Right atrium auricular region (tissue), 2 donors: ENCODE measurements around the gene FCRL2. TPM values are rescaled to one million over a fixed set of nuclear protein-coding genes. Genes with fewer than 3 reads are reported as not detected.
"Not testable (repeated sequence)": the region's sequence is repeated elsewhere in the genome, so short reads cannot be mapped to it uniquely, and the experiment has no call there.

Source experiments
- DNase-seq: peaks from one replicate; pipeline ENCODE4 v3.0.0-alpha.2; 2019; ENCODE audit warnings: low spot score
- H3K27ac ChIP-seq, 2 donors: fragments of 200-600 bp; sonication (generic); 1 replicate in 1 of 2; 2 replicates in 1 of 2; pipeline ENCODE4 v1.5.1; 2016 to 2019
- H3K27me3 ChIP-seq, 2 donors: fragments of 200-600 bp; sonication (generic); one replicate each; pipeline versions ENCODE4 v1.5.1 to v1.6.0; 2017 to 2019
- H3K36me3 ChIP-seq: fragments of 200-600 bp; sonication (generic); one replicate; pipeline ENCODE4 v1.5.1; 2016
- H3K4me1 ChIP-seq, 2 donors: fragments of 200-600 bp; sonication (generic); one replicate each; pipeline versions ENCODE4 v1.5.1 to v1.6.0; 2017 to 2019
- H3K4me3 ChIP-seq, 2 donors: fragments of 200-600 bp; sonication (generic); 1 replicate in 1 of 2; 2 replicates in 1 of 2; pipeline ENCODE4 v1.5.1; 2017 to 2019; ENCODE audit warnings: mild to moderate bottlenecking in 1 of 2, moderate library complexity in 1 of 2
- H3K9me3 ChIP-seq, 2 donors: fragments of 200-600 bp; sonication (generic); one replicate each; pipeline ENCODE4 v1.5.1; 2019
- total RNA-seq, 2 donors: library from RNA; depleted of rRNA; stranded (reverse); fragments of >200 nt; gene quantifications; one replicate each; pipeline ENCODE4 v1.1.0, GENCODE V29; 2016
- TF ChIP-seq, protein P1 (sequence below), 2 donors: fragments of 200-600 bp; sonication (generic); IDR thresholded peaks; one replicate each; pipeline ENCODE4 v1.5.1; 2019; ENCODE audit warnings: antibody characterized with exemption in 2 of 2

Gene FCRL2
- total RNA-seq, 2 donors from 2014 or later: not detected

DNA sequence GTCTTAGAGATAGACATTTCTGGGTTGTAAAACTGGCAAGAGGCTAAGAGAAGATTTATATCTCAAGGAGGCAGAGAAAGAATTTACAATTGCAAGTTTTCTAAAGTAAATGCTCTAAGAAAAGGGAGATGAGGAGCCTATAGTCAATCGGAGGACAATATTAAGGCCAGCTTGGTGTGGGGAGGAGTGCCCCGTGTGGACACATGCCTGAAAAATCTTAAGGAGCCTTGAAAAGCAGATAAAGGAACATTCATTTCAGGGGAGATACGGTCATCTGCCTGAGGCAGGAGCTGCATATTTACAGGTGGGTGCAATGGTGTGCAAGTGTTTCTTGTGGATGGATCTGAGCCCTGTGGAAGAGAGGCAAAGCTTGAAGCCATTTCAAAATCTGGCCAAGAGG, 25.6 kb downstream of the FCRL2 start:
- Histone ChIP-seq H3K4me1 (no peaks in the 10 kb centered on the region), H3K9me3 (no peaks in the 10 kb centered on the region), H3K27ac (no peak overlapping the region), H3K36me3 (no peaks in the 10 kb centered on the region), H3K4me3 (no peak overlapping the region), H3K27me3 (no peaks in the 10 kb centered on the region)
- no peak for DNase-seq
- TF ChIP-seq, protein P1, sequence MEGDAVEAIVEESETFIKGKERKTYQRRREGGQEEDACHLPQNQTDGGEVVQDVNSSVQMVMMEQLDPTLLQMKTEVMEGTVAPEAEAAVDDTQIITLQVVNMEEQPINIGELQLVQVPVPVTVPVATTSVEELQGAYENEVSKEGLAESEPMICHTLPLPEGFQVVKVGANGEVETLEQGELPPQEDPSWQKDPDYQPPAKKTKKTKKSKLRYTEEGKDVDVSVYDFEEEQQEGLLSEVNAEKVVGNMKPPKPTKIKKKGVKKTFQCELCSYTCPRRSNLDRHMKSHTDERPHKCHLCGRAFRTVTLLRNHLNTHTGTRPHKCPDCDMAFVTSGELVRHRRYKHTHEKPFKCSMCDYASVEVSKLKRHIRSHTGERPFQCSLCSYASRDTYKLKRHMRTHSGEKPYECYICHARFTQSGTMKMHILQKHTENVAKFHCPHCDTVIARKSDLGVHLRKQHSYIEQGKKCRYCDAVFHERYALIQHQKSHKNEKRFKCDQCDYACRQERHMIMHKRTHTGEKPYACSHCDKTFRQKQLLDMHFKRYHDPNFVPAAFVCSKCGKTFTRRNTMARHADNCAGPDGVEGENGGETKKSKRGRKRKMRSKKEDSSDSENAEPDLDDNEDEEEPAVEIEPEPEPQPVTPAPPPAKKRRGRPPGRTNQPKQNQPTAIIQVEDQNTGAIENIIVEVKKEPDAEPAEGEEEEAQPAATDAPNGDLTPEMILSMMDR (IDR thresholded peaks at IDR 0.05): no peak

DNA sequence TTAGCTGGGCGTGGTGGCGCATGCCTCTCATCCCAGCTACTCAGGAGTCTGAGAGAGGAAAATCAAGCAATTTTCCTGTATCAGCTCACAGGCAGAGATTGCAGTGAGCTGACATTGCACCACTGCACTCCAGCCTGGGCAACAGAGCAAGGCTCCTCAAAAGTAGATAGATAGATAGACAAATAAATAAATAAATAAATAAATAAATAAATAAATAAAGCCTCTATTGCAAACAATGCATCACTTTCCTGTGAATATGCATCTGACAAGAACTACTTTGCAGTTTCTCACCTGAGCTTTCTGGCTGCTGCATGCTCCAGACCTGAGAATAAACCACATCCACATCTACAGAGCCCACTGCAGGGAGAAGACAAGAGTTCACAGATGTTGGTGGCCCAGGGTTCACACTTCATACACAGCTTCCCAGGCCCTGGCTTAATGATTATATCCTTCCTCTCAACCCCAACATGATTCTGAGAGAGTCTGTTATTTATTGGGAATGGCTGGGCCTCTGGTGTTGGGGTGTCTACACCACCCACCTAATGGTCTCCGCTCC, 28.6 kb downstream of the FCRL2 start:
- no peak overlapping the region for H3K4me3 ChIP-seq
- DNase-seq: no peak
- TF ChIP-seq, protein P1 (IDR thresholded peaks at IDR 0.05): no peak
- no peaks in the 10 kb centered on the region for H3K4me1 ChIP-seq
- H3K27ac ChIP-seq: no peak overlapping the region
- no peaks in the 10 kb centered on the region for H3K9me3 ChIP-seq
- no peaks in the 10 kb centered on the region for H3K36me3 ChIP-seq
- no peaks in the 10 kb centered on the region for H3K27me3 ChIP-seq

DNA sequence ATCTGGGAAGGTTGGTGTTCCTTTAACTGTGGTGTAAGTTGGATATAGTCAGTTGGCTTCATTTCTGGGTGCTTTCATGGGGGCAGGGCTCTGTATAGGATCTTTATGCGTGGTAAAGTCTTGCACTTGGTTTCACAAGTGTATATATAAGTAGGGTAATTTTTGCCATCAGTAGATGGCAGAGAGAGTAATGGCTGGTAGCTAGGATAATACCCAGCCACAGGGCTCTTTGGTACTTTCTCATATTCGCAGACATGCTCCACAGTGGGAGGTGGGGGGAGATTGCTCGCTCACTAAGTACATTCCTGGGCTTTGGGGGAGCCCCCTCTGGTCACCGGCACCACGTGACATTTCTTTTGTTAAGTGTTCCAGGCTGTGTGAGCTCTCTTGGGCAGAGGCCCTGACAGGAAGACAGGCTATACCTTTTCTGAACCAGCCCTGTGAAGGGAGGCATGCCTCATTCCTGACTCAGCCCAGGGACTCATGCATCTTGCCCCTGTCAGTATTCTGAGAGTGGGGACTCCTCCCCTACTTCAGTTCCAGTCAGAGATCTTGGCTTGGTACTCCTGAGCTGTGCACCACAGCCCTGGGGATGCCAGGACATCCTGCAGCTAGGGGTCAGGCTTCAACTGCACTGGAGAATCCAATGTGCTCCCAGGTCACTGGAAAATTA, 37.6 kb downstream of the FCRL2 start:
- no peak overlapping the region for H3K27ac ChIP-seq

DNA sequence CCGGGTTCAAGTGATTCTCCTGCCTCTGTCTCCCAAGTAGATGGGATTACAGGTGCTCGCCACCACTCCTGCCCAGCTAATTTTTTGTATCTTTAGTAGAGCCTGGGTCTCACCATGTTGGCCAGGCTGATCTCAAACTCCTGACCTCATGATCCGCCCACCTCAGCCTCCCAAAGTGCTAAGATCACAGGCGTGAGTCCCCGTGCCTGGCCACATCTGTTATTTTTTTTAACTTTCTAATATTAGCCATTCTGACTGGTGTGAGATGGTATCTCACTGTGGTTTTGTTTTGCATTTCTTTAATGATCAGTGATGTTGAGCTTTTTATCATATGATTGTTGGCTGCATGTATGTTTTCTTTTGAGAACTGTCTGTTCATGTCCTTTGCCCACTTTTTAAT, 40.9 kb downstream of the FCRL2 start:
- not testable (repeated sequence) for H3K27ac ChIP-seq, H3K36me3 ChIP-seq

More for the DNA sequence above, 37.6 kb downstream of the FCRL2 start:
- TF ChIP-seq, protein P1 (IDR thresholded peaks at IDR 0.05): no peak
- Histone ChIP-seq H3K4me1 (no peaks in the 10 kb centered on the region), H3K4me3 (no peak overlapping the region), H3K27me3 (no peaks in the 10 kb centered on the region), H3K9me3 (no peaks in the 10 kb centered on the region), H3K36me3 (no peaks in the 10 kb centered on the region)
- no peak for DNase-seq

DNA sequence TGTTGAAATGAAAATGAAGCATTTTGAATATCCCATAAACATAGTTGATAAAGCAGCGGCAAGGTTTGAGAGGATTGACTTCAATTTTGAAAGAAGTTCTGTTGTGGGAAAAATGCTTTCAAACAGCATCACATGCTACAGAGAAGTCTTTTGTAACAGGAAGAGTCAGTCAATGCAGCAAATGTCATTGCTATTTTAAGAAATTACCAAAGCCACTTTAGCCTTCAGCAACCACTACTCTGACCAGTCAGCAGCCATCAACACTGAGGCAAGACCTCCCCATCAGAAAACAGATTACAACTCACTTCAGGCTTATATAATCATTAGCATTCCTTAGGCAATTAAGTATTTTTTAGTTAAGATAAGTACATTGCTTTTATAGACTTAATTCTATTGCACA, 42.6 kb downstream of the FCRL2 start:
- TF ChIP-seq, protein P1 (IDR thresholded peaks at IDR 0.05): no peak
- no peak overlapping the region for H3K27ac ChIP-seq
- no peaks in the 10 kb centered on the region for H3K27me3 ChIP-seq
- DNase-seq: no peak
- H3K4me1 ChIP-seq: no peaks in the 10 kb centered on the region
- no peaks in the 10 kb centered on the region for H3K9me3 ChIP-seq
- H3K36me3 ChIP-seq: no peaks in the 10 kb centered on the region
- H3K4me3 ChIP-seq: no peak overlapping the region

More for the DNA sequence above, 40.9 kb downstream of the FCRL2 start:
- H3K9me3 ChIP-seq, H3K4me3 ChIP-seq, H3K27me3 ChIP-seq, DNase-seq, H3K4me1 ChIP-seq: not testable (repeated sequence)

DNA sequence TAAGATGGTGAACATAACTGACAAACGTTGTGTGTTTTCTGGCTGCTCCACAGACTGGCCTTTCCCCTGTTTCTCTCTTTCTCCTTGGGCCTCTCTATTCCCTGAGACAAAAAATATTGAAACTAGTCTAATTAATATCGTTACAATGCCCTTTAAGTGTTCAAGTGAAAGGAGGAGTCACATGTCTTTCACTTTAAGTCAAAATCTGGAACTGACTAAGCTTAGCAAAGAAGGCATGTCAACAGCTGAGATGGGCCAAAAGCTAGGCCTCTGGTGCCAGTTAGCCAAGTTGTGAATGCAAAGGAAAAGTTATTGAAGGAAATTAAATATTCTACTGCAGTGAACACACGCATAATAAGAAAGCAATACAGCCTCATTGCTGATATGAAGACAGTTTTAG, 44.2 kb downstream of the FCRL2 start:
- no peaks in the 10 kb centered on the region for H3K36me3 ChIP-seq
- H3K9me3 ChIP-seq: no peaks in the 10 kb centered on the region
- H3K27ac ChIP-seq: no peak overlapping the region
- H3K4me1 ChIP-seq: no peaks in the 10 kb centered on the region
- no peak overlapping the region for H3K4me3 ChIP-seq
- no peaks in the 10 kb centered on the region for H3K27me3 ChIP-seq
- no peak for DNase-seq
- TF ChIP-seq, protein P1 (IDR thresholded peaks at IDR 0.05): no peak
